Keratinocyte (primary cell): ENCODE results near the gene ITGA2.

Source experiments
- CTCF ChIP-seq, 3 experiments: IDR thresholded peaks in 1 of 3; conservative IDR thresholded peaks in 1 of 3; optimal IDR thresholded peaks in 1 of 3; 2 replicates in 2 of 3; 3 replicates in 1 of 3; pipeline versions ENCODE3 to v1.5.1; 2011; ENCODE audit warnings: low read length in 3 of 3, mild to moderate bottlenecking in 3 of 3, moderate library complexity in 2 of 3, control low read depth in 1 of 3, inconsistent platforms in 1 of 3; ENCODE audit not compliant: insufficient read depth in 2 of 3; ENCODE audit errors: extremely low read depth in 1 of 3
- EZH2 ChIP-seq: IDR thresholded peaks from one replicate; pipeline ENCODE4 v1.6.1; 2012; ENCODE audit warnings: inconsistent platforms, mild to moderate bottlenecking, low read length, moderate library complexity

GRCh38 chr5:53067641-53068040 is 78.5 kb downstream of the ITGA2 start:
- TF ChIP-seq CTCF (optimal IDR thresholded peaks at IDR 0.05 in 1 of 3, IDR thresholded peaks at IDR 0.05 in 1 of 3, conservative IDR thresholded peaks at IDR 0.05 in 1 of 3; ENCODE audit: extremely low read depth in 1 of 3, insufficient read depth in 2 of 3, low read length in 3 of 3) (no peak), EZH2 (no peak)
